H4 (cell line): ENCODE measurements around the gene SUPV3L1. TPM values are rescaled to one million over a fixed set of nuclear protein-coding genes. Genes with fewer than 3 reads are reported as not detected.

ENCODE experiments used
- DNase-seq: peaks from one replicate; pipeline ENCODE4 v3.0.0-alpha.2; 2015; ENCODE audit warnings: low spot score
- total RNA-seq: library from RNA; depleted of rRNA; stranded (reverse); fragments of >200 nt; shearing (Covaris generic); gene quantifications from 2 replicates; pipeline ENCODE4 v1.2.3, GENCODE V29; 2014

SUPV3L1 gene
- total RNA-seq, 1 experiment from 2014 or later = 34.0 TPM

DNA sequence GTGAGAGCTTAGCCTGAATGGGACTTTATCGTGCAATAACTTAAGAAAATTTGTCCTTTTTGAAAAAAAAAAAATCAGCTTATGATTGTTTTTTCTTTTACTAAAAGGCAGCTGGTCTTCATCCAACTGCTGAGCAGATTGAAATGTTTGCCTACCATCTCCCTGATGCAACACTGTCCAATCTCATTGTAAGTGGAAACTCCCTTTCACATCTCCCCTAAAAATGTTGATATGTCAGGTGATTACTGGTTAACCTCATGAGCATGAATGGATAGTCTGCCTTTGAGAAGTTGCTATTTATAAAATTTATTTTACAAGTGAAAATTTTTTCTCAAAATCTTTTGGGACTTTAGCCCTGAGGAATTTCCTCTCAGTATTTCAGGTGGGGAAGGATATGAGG lies 22.3 kb downstream of the SUPV3L1 start:
- DNase-seq = no peak

DNA sequence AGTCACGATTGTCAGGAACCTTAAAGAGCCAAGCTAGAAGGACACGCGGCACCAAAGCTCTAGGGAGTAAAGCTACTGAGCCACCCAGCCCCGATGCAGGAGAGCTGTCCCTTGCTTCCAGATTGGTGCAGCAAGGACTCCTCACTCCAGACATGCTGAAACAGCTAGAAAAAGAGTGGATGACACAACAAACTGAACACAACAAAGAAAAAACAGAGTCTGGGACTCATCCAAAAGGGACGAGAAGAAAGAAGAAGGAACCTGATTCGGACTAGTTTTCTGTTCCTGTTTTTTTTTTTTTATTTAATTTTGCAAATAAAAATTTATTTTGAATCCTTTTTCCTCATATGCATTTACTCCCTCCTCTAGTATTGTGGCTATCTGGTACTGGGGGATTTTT lies 28.7 kb downstream of the SUPV3L1 start:
- DNase-seq = no peak

DNA sequence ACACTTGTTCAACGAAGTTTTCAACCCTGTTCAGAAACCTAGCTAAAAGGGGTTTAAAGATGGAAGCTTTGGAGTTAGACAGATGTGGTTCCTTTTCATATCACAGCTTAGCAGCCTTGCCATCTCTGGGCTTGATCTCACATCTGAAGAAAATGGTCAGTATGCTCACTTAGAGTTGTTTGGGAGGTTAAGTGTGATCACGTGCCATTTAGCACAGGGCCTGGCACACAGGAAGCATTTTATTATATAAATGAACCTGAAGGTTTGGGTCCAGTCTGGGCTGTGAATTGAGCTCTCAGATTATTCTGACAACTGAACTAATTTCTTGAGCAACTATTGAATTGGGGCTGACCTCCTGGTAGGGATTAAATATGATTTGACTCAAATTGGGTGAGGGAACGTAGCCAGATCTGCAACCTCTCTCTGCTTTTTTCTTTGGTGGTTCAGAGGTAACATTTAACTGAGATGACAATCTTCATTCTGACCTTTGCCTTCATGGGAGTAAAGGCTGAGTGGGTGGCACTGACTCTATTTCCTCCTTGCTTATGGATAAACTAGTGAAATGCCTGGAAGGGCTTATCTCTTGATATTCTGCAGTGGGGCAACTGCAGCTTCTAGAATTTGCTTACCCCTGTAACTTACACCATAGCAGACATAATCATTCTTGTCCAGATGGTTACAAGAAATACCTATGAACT lies 29.9 kb downstream of the SUPV3L1 start:
- DNase-seq = no peak

DNA sequence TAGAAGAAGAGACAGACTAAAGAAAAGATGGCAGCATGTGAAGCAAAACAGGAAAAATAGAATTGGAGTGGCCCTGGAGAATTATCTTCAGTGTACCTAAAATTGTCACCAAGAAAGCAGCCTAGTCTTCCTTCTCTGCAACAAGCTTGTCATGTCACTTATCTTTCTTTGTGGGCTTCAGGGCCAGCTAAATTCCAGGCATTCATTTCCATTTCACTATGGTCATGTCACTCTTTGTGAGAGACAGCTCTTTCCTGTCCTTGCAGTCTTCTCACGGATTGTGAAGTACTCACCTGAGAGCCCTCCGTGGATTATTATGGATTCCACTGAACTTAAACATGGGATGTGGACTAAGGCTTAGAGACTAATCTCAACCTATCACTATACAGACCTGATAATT lies 31.1 kb downstream of the SUPV3L1 start:
- no peak for DNase-seq

DNA sequence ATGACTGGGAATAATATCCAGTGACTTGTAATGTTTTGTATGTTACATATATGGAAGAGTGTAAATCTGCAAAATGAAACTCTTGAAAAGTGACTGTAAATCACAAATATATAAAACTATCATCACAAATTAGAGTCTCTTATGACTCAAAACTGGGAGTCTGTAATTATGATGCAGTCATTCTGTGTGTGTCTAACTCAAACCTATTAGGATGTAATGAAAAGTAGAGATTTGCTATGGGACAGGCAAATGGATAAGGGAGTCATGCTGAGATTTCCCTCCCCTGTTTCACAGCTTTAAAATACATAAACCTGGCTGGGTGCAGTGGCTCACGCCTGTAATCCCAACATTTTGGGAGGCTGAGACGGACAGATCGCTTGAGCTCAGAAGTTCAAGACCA lies 31.5 kb downstream of the SUPV3L1 start:
- DNase-seq = no peak

DNA sequence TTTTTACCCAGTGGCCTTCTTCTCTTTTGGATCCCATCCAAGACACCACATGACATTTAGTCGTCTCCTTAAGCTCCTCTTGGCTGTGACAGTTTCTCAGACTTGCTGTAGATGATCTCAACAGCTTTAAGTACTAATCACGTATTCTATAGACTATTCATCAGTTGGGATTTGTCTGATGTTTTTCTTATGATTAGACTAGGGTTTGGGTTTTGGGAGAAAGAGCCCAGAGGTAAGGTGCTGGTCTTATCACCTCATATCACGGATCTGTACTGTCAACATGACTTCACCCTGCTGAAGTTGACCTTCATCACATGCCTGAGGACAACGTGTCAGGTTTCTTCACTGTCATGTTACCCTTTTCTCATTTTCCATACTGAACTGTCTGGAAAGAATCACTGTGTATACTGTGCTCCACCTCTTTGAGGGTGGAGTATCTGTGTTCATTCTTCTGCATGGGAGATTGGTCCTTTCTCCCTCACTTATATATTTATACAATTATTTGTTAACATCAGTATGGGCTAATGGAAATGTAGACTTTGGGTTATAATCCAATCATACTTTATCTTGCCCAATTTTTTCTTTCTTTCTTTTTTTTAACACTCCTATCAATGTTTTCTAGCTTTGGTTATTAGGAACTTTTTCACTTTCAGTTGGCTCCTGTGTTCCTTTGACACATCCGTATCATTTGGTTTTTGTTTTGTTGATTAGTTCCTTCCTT lies 33.7 kb downstream of the SUPV3L1 start:
- DNase-seq = no peak

DNA sequence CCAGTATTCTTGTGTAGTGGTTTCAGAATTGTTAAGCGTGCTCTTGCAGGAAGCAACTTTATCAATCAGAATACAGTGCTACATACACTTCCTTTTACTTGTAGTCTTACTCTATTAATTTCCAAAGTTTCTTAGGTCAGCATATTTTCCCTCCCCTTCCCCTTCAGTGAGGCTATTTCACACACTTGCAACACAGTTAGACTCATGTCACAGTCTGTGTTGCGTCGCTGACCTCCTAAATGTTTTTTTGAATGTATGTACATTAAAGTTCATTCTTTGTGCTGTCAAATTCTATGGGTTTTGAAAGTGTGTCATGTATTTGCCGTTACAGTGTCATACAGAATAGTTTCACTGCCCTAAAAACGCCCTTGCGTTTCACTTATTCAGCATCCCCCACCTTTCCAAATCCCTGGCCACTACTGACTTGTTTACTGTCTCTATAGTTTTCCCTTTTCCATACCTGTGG lies 34.7 kb downstream of the SUPV3L1 start:
- no peak for DNase-seq

DNA sequence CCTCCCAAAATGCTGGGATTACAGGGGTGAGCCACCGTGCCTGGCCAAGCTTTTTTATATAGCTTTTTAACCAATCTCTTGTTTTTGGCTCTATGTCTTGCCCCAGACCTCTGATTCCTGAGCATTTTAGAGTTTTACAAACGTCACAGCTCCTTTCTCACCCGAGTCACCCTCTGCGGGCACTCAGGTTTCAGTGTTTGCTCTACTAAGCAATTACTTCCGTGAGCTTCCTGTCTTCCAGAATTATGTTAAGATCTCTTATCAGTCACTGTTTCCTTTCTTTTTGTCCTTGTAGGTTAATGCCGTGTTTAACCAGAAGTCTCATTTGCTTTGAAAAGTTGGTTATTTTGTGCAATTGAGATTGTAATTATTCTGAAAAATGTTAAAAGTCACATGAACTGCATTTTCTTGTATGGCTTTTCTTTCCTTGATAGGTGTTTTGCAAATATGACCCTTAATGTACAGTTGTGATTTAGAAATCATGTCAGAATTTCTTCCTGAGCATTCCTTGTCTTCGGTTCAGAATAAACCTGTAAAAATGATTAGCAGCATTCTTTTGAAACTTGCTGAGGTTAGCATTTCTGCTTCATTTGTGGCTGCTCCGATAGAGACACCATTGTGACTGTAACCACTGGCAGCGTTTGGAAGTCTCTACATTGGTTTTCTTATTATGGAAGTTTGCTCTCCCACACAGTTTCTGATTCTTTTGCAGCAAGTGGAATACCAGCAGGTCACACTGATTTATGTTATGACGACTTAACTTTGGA lies 35.6 kb downstream of the SUPV3L1 start:
- DNase-seq = no peak

DNA sequence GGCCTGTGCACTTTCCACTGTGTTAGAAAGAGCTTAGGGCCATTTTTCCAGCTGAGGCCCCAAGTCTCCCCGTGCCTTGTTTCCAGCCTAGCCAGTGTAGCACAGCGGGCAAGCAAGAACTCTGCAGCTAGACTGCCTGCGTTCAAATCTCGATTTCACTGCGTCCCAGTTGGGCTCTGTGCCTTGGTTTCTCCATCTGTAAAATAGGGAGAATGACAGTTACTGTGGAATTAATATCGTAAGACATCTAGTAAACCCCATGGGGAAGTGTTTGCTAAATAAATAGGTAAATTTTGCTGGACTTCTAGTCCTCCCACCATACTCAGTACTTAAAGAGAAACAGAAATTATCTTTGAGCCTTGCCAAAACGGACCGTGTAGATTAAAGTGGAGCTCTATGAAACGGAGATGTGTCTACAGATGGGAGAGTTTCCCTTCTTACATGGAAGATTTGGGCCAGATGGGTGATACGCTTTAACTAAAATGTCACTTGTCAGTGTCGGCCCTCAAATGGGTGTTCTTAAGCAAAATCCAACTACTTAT lies 36.6 kb downstream of the SUPV3L1 start:
- DNase-seq = no peak

DNA sequence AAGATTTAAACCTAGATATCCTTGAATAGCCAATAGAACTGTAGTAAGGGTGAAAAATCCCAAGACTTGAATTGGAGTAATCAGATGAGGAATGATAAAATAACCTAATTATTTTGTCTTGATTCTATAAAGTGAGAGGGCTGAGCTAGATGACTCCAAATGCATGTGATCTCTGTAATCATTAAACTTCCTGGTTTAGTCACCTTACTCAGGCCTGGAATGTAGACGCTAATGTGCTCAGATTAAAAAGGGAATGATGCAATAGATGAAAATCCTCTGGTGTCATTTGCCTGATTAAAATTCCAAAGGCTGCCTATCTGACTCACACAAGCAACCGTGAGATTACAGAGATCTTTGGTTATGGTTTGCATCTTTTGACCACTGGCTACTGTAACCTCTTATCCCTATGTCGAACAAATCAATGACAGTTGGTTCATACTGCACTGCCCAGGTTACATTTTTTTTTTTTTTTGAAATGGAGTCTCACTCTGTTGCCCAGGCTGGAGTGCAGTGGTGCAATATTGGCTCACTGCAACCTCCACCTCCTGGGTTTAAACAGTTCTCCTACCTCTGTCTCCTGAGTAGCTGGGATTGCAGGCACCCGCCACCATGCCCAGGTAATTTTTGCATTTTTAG lies 37.2 kb downstream of the SUPV3L1 start:
- DNase-seq = peak; percentile 54

DNA sequence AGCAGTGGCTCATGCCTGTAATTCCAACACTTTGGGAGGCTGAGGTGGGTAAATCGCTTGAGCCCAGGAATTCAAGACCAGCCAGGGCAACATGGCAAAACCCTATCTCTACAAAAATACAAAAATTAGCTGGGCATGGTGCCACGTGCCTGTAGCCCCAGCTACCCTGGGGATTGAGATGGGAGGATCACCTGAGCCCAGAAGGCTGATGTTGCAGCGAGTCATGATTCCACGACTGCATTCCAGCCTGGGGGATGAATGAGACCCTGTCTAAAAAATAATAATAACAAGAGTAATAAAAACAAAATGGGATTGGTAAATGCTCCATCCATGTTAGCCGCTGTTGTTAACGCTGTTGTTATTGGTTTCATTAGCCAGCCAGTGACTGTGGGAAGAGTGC lies 38.8 kb downstream of the SUPV3L1 start:
- DNase-seq = no peak

DNA sequence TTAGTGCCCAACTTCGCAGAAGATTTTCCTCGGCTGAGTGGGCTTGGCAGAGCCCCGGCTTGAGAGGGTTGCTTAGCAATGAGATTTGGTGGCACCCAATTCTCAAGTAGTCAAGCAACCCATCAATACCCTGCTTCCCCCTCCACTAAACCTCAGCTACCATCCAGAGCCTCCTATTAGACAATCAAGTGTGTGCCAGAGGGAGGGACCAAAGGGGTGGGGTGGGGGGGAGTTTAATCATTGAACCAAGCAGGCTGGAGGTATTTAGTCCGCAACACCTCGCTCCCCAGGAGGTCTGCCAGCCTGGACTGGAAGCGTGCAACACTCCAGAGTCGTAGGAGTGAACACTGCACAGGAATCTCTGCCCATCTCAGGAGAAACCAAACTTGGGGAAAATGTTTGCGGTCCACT lies 40.0 kb downstream of the SUPV3L1 start, which contains the start of gene HKDC1:
Gene HKDC1, plus strand, starts transcription at position 292 of the 411 bp plus-strand sequence. Its CDS starts 104 bp downstream, at position 396.
- DNase-seq = no peak

DNA sequence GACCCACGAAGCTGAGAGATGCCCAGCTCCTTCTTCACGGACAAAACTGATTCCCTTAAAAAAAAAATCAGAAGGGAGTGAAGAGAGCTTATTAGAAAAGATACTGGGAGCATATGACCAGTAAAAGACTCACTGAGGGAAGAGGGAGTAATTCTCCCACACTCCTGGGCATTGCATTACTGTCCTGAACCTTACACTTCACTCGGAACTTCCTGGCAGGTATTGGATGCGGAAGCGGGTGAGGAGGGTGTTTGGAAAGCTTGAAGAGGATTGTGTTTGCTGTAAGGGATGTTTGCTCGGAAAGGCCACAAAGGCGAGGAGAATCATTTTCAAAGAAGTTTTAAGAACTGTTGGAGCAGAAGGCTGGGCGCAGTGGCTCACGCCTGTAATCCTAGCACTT lies 40.5 kb downstream of the SUPV3L1 start:
- no peak for DNase-seq

DNA sequence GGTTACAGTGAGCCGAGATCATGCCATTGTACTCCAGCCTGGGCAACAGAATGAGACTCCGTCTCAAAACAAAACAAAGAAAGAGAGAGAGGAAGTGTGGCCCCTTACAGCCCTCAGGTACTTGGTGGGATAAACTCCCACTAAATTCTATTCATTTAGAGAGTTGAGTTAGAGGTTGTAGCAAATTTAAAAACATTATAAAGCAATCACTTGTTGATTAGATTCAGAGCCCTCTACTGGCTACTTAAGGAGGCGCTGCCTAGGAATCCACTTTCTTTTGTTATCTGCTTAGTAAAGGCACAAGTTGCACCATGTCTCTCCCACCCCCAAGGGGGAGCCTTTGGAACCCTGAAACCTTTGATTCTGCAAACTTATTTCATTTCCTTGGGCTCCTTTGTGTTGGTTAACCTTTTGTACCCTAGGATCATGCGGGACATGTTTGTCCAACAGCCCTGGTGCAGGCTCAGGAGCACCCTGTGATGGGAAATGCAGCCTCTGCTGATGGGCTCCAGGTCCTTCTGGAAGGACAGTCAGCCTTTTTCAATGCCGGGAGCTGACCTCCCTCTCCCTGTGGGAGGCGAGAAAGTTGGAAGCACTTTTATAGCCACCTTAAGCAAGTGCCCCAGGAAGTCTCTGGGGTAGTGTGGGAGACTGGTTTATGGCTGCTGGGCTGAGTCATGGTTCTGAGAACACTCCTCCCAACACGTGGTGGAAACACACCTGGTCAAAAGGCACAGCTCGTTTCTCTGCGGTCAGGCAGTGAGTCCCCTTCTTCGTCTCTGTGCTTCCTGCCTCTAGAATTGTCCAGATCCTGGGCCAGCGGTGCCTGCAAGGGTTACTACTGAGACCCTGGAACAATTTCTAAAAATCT lies 42.4 kb downstream of the SUPV3L1 start:
- DNase-seq = peak; percentile 91

DNA sequence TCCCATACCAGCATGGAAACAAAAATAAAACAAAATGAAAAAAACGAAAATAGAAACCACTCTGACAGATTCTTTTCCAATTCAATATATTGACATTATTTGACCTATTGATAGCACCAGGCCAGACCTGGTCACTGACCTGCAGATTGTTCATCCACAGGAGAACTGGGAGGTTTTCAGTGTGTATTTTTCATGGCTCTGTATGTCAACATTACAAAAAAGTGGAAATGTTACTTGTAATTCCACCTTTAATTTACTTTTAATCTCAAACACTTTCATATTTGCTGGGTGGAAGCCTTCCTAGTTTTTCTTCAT lies 43.0 kb downstream of the SUPV3L1 start:
- no peak for DNase-seq

DNA sequence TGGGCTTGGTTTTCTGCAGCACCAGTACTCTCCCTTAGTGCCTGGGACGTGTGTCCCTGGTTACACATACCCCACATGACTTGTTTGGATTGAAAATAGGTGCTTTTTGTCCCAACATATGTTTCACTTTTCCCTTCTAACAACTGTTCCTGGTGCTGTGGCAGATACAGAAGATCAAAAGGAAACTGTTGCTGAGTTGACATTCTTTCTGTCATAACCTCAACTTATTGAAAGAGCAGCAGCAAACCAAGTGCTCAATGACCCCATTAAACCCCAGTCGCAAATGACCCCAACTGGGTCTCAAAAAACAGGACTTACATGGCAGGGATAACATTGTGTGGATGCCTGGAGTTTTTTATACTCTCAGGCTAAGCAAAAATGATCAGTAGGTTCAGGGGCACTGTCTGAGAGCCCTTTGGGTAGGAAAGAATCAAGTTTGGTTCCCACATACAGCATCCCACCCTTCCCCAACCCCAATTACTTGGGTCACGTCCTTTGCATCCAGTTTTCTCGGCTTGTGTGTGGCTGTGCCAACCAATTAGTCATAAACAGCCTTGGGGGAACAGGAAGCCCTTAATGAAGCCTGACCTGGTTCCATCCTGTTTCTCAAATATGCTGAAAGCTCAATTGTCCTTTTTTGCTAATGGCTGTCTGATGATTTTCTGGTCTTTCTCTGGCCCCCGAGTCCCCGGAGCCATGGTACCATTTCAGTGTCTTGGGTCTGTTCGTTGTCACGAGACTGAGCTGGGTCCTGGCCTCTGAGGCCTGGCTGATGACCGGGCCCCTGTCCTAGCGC lies 45.0 kb downstream of the SUPV3L1 start:
- DNase-seq = peak; percentile 39

DNA sequence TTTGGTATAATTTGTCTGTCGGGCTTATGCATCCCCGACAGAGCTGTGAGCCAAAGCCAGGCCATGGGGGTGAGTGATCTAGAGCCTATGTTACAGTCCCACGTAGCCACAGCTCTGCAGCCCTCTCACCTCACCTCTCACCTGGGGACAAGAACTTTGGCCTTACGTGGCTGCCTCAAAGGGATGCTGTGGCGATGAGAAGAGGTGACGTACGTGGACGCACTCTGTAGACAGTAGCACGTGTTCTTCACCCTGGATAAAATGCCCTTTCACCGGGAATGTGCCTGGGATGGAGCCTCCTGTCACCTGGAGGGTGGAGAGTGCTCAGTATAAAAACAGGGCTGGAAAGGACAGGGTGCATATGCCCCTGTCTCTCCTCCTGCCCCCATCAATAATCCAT lies 45.6 kb downstream of the SUPV3L1 start:
- no peak for DNase-seq

DNA sequence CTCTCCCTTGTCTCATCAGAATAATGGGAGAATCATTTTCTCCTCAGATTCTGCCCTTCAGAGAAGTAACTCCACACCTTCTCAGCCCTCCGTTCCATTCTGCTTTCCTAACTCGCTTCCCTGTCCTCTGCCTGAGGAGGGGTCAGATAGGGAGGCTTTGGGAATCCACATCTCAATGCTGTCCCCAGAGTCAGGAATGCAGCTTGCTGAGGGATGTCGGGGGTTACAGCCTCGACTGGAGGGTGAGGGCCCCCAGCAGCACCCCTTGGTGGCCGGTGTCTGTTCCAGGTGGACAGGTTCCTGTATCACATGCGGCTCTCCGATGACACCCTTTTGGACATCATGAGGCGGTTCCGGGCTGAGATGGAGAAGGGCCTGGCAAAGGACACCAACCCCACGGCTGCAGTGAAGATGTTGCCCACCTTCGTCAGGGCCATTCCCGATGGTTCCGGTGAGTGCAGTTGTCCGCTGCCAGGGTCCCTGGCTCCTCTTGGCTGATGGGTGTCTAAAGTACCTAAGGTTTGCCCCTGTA lies 47.0 kb downstream of the SUPV3L1 start:
- DNase-seq = no peak

DNA sequence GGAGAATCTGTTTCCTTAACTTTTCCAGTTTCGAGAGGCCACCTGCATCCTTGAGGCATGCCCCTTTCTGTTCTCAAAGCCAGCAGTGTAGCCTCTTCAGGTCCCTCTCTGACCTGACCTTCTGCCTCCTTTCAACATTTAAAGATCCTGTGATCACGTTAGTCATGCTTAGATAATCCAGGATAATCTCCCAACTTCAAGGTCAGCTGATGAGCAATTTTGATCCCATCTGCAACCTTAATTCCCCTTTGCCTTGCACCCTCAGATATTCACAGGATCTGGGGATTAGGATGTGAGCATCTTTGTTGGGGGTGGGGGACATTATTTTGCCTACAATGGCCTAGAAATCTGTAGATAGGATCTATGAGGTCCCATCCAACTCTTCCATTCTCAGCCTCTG lies 48.1 kb downstream of the SUPV3L1 start:
- DNase-seq = no peak

DNA sequence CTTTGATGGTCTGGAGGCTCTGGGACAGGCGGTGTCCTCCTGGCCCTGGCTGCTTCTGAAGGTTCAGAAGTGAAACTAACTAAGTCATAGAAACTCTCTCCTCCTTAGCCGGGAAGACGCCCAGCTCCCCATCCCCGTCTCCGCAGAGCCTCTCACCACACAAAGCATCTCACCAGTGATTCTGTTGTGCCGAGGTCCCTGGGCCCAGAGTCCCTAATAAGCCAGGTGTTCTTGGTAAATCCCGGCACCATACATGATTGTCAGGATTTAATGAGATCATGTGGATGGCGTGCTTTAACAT lies 49.5 kb downstream of the SUPV3L1 start:
- DNase-seq = no peak
